ENCODE results near the gene ZNF326. TPM values are rescaled to one million over a fixed set of nuclear protein-coding genes. Genes with fewer than 3 reads are reported as not detected.

ZNF326 gene
- total and polyA plus RNA-seq, 10 of the 15 experiments (the other 5 are each of a cell fraction or from before 2014, with no cell fraction given) = 7.1 to 29.4 (median 21.9) TPM

GRCh38 chr1:90048043-90048442 lies 53.1 kb downstream of the ZNF326 start:
- CTCF ChIA-PET = interaction anchor here (1.5 to 1.7 kb wide), 2 partner anchors 674 to 1118 kb away, joined by 4 to 5 read pairs; no protein-coding TSS in a partner anchor
- SMC1A ChIA-PET (ENCODE audit: uncharacterized antibody, unreplicated experiment) = interaction anchor here (1.0 to 2.2 kb wide), 4 partner anchors 125 to 1117 kb away, joined by 3 to 5 read pairs (median 4); no protein-coding TSS in a partner anchor
- no peak for FAIRE-seq

More at GRCh38 chr1:90048043-90048442, 53.1 kb downstream of the ZNF326 start:
- H3K27me3 ChIP-seq (replicated peaks in 1 of 2; ENCODE audit: control insufficient read depth in 2 of 2, insufficient read depth in 2 of 2, low read length in 1 of 2) = no peaks in the 10 kb centered on the region
- no peaks in the 10 kb centered on the region for H4K20me1 ChIP-seq (ENCODE audit: control insufficient read depth, insufficient read depth)
- in situ Hi-C loops (cut with MboI) = no loop called here
- H3K4me2 ChIP-seq (ENCODE audit: control insufficient read depth, insufficient read depth) = no peak overlapping the region
- ChIA-PET RAD21 (ENCODE audit: unreplicated experiment) (interaction anchor here (1.2 kb wide), 1 partner anchor 66 kb away, joined by 3 read pairs; no protein-coding TSS in a partner anchor), POLR2A (no interaction called here)
- TF ChIP-seq BCLAF1 (IDR thresholded peaks at IDR 0.05) (no peak), TBL1XR1 (IDR thresholded peaks at IDR 0.05; ENCODE audit: low read depth, low read length) (no peak), HDGF (IDR thresholded peaks at IDR 0.05) (no peak), FOXM1 (IDR thresholded peaks at IDR 0.05; ENCODE audit: low read depth, low read length) (no peak), ESRRA (IDR thresholded peaks at IDR 0.05; ENCODE audit: low read length) (no peak), POLR2AphosphoS5 (IDR thresholded peaks at IDR 0.05; ENCODE audit: low read length) (no peak)
- no peak overlapping the region for H3K27ac ChIP-seq (ENCODE audit: control insufficient read depth, insufficient read depth)
- intact Hi-C loops (cut with micrococcal nuclease; ENCODE audit: unreplicated experiment) = loop anchor here (5.0 kb wide), 1 partner anchor 59 kb away; no protein-coding TSS in a partner anchor
- 60% methylated on average over 5 of the region's 5 CpGs for WGBS (ENCODE audit: insufficient coverage, insufficient replicate concordance, low lambda C conversion rate, missing lambda C conversion rate)
- ATAC-seq (no peak), DNase-seq (ENCODE audit: low read depth, low spot score) (no peak)
- no peaks in the 10 kb centered on the region for H3K9me3 ChIP-seq (replicated peaks; ENCODE audit: control insufficient read depth, insufficient read depth, low read length)
- BruUV-seq (replicated peaks) = no TSS peak
- no peaks in the 10 kb centered on the region for H3K79me2 ChIP-seq (ENCODE audit: control insufficient read depth, insufficient read depth, low read length)
- H3K36me3 ChIP-seq (ENCODE audit: control insufficient read depth in 2 of 2, insufficient read depth in 2 of 2, low read length in 1 of 2) = no peaks in the 10 kb centered on the region
- H3K9ac ChIP-seq (ENCODE audit: control insufficient read depth, insufficient read depth, low read length) = no peak overlapping the region
- no peak overlapping the region for H3K4me3 ChIP-seq
- H3K4me1 ChIP-seq (ENCODE audit: control insufficient read depth, insufficient read depth, low read length) = no peaks in the 10 kb centered on the region
- no peak overlapping the region for H2AFZ ChIP-seq (ENCODE audit: control insufficient read depth, low read depth, low read length)
